ENCODE measurements around the gene MCM3AP. TPM values are rescaled to one million over a fixed set of nuclear protein-coding genes. Genes with fewer than 3 reads are reported as not detected.
"Not testable (repeated sequence)": the region's sequence is repeated elsewhere in the genome, so short reads cannot be mapped to it uniquely, and the experiment has no call there.

MCM3AP gene
- total RNA-seq, 2 donors from 2014 or later = 52.4 to 66.4 TPM

DNA sequence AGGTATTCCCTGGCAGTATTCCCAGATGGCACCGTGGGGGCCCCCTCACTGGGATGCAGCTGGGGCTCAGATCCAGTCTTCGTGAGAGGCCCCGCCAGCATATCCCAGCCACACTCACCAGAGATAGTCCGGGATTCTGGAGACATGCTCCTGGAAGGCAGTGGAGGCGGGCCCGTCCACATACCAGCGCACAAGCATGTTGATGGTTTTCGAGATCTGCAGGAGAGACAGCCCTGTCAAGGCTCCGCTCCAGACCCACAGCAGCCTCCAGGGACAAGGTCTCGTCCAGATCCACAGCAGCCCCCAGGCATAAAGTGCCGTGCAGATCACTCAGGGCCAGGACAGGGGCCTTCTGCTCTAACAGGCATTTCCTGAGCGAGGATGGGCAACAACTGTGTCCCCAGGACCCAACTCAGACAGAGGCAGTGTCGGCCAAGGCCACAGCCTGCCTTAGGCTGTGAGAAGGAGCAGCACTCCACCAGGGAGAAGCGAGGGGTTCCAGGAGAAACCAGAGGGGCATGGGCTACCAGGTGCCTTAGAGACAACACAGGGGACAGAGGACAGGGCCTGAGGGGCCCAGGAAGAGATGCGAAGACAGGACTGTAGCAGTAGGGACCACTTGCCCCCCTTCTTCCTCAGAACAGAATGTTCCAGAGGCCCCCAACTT is 71.7 kb downstream of the MCM3AP start:
- DNase-seq = peak; percentile 18
- intact Hi-C loops (cut with DNase I) = no loop called here
- no peak for ATAC-seq

GRCh38 chr21:46212721-46213484 is 72.5 kb downstream of the MCM3AP start:
- DNase-seq = peak; percentile 10
- no peak for ATAC-seq
- intact Hi-C loops (cut with DNase I) = no loop called here

GRCh38 chr21:46211786-46212720 is 73.4 kb downstream of the MCM3AP start:
- intact Hi-C loops (cut with DNase I) = no loop called here
- DNase-seq = peak; percentile 10
- no peak for ATAC-seq

DNA sequence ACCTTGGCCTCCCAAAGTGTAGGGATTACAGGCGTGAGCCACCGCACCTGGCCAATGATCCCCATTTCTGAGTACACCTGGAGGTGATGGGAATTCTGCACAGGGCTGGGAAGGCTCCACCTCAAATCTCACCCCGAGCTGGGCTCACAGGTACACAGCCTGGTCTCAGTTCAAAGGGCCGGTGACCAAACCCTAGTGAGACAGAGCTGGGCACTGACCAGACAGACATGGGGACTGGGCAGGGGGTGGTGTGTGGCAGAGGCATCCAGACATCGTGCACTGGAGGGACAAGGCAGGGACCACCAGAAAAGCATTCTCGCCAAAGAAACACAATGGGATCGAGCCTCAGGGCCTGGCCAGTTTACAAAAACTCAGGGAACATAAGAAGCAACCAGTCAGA is 74.0 kb downstream of the MCM3AP start:
- ATAC-seq = no peak
- peak; percentile 7 for DNase-seq
- intact Hi-C loops (cut with DNase I) = no loop called here

DNA sequence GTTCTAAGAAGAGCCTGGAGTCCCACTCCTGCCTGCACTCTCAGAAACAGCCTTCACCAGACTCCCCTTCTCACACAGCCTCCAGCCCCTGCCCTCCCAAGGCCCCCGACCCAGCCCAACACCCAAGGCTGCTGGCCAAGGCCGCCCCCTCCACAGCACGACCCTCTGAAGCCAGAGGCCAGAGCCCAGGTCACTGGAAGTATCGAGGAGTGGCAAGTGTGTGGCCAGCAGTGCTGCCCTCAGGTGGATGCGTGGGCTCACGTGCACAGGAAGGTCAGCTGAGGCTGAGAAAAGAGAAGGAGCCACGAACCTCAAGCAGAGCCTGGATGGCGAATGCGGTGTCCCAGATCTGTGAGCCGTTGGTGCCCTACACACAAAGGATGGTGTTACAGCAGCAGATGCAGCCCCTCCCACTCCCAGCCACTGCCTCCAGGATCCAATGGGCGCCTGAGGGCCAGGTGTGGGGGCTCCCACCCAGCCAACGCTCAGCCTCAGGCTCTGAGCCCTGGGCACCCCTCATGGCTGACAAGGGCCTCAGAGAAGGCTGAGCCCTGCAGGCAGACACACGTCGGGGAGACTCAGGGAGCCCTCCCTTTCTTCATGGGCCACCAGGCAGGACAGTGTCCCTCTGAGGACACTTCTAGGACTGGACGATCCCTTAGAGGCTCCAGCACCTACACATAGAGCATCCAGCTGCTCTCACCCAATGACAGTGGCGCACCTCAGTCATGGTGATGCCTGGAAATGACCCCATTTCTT is 74.9 kb downstream of the MCM3AP start:
- ATAC-seq (no peak), DNase-seq (peak; percentile 7)
- intact Hi-C loops (cut with DNase I) = no loop called here

DNA sequence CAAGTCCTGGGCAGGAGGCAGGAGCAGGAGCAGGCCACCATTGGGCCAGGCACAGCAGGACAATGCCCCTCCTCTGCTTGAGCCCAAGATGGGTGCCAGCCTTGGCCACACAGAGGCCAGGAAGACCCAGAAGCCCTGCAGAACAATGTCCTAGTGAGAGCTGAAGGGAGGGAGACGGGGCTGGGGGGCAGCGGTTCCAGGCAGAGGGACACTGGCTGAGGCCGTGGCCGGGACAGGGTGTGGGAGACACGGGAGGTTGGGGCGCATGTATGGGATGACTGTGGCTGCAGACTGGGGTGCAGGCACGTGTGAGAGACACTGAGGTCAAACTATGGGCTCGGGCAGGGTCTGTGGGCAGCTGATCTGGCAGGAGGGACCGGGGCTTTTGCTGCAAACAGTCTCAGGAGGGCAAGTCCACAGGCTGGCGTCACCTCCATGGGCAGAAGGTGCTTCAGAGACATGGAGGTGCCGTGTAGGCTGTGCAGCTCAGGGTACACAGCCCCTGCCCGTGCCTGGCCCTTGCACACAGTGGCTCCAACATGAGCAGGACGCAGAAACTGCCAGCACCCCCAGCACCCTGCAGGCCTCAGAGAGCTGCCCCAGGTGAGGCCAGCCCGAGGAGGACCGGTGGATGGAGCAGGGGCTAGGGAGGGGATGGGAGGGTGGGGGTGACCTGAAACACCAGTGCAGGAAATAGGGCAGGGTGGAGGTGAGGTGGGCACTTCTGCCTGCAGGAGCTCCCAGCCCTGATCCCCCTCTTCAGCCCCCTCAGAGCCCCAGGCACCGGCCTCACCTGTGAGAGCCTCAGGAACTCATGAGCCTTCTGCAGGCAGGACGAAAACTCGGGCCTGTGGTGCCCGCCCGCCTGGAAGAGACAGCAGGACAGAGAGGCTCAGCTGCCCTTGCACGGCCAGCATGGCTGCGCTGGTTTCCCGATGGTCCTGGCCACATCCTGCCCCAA is 76.4 kb downstream of the MCM3AP start:
- no peak for ATAC-seq
- peak; percentile 16 for DNase-seq
- intact Hi-C loops (cut with DNase I) = no loop called here

DNA sequence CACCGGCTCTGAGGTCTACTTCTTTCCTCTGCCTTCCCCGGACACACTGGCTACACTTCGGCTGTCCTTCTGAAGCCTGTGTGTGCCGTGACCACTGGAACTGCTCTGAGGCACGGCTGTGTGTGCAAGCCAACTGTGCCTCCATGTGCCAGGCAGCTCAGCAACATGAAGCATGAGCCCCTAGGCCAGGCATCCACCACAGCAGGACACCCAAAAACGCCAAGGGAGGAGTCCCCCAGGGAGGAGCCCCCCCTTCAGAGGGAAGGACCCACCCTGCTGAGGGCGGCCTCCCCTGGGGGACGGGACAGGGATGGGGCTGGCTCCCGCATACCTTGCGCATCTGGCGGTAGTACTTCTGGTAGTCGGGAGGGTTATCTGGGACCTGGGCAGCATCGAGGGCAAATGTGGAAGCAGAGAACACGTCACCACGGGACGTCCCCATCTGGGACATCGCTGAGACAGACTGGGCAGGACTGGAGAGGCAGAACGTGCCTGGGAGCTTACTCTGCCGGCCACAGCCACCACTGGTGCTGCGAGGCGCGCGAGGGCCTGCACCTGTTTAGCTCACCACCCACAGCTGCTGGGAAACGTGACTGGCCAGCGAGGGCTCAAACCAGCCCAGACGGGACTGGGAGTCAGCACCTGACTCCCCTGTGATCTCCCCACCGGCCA is 77.4 kb downstream of the MCM3AP start:
- intact Hi-C loops (cut with DNase I) = no loop called here
- no peak for ATAC-seq
- peak; percentile 14 for DNase-seq

DNA sequence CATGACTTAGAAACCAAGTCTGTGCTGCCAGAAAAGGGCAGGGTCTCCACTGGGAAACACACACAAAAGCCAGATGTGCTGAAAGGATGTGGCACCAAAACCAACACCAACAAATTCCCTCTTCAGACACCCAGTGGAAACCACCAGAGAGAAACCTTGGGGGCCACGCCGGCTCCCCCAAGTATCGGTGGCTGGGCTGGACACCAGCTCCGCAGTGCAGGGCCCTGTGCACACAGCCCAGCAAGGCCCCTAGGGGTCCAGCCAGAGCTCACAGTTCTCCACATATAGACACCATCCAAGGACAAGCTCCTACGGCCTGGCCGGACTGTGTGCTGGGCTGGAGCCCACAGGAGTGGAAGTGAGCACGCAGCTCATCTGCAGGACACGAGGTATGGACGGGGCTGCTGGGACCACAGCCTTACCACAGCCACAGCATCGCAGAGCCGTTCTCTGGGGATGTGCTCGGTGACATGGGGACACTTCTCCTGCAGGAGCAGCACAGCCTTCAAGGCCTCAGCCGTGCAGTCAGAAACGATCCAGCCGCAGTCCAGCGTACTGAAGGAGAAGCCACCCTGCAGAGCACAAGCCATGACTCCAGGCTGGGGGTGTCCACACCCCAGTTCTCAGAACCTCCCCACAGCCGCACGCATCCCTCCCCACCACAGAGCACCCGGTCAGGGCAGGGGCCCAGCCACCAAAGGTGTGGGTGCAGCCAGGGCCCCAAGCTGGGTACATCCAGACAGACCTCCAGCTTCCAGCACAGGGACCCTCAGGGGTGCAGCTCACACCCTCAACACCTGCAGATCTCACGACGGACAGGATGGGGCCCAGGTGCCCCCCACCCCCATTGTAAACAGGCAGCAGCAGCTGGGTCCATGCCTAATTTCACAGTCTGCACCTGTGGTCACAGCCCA is 78.1 kb downstream of the MCM3AP start:
- no peak for ATAC-seq
- peak; percentile 10 for DNase-seq
- intact Hi-C loops (cut with DNase I) = no loop called here

GRCh38 chr21:46206163-46207005 is 79.0 kb downstream of the MCM3AP start:
- peak; percentile 7 for DNase-seq
- intact Hi-C loops (cut with DNase I) = no loop called here
- ATAC-seq = no peak

GRCh38 chr21:46205766-46206162 is 79.6 kb downstream of the MCM3AP start:
- ATAC-seq = no peak
- peak; percentile 12 for DNase-seq
- intact Hi-C loops (cut with DNase I) = no loop called here

- ATAC-seq (no peak), DNase-seq (peak; percentile 10)
- intact Hi-C loops (cut with DNase I) = no loop called here
These were observed 80.2 kb downstream of the MCM3AP start for GRCh38 chr21:46205166-46205565.

DNA sequence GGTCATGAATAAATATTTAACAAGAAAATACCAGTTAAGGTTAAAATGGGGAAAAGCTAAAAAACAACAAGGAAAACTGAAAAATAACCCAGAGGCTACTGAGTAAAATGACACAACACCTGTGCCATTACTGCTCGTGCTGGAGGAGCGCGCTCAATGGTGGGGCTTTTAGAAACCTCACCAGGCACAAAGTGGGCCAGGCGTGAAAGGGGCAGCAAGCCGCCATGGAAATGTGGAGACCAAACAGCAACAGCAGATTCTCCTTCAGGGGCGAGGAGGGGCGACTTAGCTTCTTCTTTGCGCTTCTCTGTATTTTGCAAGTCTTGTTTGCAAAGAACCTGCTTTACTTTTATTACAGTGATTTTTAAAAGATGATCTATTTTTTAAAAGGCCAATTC is 82.2 kb downstream of the MCM3AP start:
- DNase-seq (peak; percentile 6), ATAC-seq (no peak)
- intact Hi-C loops (cut with DNase I) = no loop called here

DNA sequence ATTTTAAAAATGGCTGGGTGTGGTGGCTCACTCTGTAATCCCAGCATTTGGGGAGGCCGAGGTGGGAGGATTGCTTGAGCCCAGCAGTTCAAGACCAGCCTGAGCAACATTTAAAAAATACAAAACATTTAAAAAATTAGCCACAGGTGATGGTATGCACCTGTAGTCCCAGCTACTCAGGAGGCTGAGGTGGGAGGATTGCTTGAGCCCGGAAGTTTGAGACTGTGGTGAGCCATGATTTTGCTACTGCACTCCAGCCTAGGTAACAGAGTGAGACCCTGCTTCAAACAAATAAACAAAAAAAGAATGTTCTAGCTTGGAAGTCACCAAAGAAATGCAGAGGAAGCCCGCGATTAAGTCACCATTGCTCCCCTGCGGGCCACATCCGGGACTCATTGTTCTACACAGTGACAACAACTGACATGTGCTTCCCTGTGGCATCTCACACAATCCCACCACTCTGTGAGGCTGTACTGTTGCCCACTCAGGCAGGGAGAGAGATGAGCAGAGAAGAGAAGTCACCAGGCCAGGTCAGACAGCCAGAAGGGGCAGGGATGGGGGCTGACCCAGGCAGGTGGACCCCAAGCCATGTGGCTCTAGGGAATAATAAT is 82.7 kb downstream of the MCM3AP start:
- ATAC-seq (peak in 1 of 2 donors; percentile 33), DNase-seq (peak; percentile 16)
- intact Hi-C loops (cut with DNase I) = no loop called here

GRCh38 chr21:46200877-46201803 is 84.3 kb downstream of the MCM3AP start:
- intact Hi-C loops (cut with DNase I); DNase-seq; ATAC-seq: not testable (repeated sequence)
